Inflammatory macrophage treated with lipopolysaccharide for 4 hours (primary cell): Measurements from ENCODE around the gene TMEM273.

Experiments used
- DNase-seq: peaks from one replicate; pipeline ENCODE4 v3.0.0-alpha.2; 2020

Gene TMEM273

DNA sequence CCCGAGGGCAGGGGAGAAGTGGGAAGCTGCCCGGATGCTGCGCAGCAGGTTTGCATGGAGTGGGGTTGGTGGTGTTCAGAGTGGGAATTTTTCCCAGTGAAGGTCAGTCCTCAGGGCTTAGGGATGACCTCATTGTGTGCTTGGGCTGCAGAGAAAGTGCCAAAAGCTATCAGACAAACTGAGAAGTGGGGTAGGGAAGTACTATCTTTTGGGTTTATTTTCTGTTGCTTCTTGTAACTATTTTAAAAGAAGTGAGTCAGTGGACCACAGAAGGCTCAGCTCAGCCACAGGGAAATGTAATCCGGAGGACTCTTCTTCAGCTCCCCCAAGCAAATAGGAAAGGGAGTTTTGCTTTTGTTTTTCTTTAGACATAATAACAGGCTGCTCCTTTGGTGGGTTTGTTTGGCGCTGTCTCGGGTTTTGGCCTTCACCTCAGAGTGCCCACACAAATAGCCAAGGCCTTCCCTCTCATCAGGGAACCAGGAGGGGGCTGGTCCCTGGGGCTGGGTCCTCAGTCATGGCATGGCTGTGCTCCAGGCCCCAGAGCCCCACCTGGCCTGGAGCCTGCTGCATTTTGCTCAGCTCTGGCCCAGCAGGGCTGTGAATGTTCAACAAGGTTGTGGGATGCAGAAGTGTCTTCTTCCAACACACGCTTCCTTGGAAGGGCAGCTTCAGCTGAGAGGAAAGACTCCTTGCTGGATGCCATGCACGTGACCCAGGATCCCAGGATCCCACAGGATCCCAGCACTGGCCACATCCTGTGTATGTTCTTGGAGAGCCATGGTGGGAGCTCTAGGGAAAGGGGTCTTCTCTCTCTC is 49.0 kb downstream of the TMEM273 start:
- peak; percentile 84 for DNase-seq

DNA sequence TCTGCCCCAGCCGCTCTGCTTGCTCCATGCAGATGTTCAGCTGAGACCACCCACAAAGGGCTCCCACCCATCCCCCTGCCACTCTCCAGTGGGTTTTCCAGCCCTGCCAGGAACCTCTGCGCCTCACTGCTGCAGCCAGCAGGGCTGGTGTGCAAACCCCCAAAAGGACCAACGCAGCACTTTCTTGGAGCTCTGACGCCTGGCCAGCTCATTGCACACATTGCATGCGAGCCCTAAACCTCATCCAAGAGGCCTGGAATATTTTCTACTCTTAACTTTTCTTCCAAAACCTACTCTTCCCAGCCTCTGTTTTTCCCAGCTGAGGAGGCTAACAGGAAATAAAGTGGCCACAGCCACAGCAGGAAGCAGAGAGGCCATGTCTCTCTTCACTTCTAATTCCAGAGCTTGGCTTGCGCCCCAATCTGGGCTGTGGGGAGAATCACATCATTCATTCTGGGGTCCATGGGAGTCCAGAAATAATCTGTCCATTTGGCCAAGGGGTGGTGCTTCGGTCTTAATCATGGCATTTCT is 49.8 kb downstream of the TMEM273 start:
- no peak for DNase-seq

DNA sequence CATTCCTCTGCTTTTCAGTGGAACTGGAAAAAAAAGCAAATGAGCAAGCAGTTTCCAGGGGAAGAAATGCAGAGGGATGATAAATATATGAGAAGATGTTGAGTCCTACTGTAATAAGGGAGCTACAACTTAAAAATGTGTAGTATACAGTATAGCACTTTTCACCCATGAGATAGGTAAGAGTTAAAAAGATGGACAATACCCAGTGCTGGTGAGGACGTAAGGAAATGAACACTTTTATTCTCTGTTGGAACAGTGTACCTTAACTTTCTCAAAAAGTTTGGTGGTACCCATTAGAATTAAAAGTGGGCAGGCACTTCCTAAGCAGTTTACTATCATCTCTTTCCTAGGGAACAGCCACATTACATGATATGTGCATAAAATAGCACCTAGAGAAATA is 51.7 kb downstream of the TMEM273 start:
- DNase-seq: no peak

DNA sequence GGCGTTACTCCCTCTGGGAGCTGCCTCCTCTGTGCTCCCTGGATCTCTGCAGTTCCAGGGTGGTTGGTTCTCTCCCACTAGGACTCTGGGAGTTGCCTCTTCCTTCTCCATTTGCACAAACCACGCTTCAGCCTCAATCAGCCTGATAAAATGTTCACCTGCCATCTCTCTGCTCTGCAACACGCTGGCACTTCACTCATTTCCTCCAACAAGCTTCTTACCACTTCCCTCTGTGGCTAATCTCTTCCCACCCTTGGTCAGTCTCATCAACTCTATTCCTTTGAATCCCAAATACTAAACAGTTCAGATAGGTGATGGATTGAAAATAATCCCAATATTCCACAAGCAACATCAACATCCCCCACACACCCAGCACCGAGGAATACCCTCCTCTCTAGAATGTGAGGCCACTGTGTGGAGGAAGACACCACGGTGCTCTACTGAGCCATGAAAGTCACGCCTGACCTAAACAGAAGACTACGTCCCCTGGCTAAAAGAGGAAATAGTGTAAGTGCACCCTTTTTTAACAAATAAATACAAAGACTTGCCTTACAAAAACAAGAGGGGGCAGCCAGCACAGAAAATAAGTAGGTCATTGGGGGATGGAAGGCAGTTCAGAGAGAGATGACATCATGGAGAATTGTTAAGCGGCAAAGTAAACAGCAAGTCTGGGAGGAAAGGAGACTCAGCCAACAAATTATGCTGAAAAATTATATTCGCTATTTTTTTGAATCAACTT is 52.4 kb downstream of the TMEM273 start:
- peak; percentile 36 for DNase-seq

GRCh38 chr10:49134327-49134726 is 53.9 kb downstream of the TMEM273 start:
- DNase-seq: no peak

DNA sequence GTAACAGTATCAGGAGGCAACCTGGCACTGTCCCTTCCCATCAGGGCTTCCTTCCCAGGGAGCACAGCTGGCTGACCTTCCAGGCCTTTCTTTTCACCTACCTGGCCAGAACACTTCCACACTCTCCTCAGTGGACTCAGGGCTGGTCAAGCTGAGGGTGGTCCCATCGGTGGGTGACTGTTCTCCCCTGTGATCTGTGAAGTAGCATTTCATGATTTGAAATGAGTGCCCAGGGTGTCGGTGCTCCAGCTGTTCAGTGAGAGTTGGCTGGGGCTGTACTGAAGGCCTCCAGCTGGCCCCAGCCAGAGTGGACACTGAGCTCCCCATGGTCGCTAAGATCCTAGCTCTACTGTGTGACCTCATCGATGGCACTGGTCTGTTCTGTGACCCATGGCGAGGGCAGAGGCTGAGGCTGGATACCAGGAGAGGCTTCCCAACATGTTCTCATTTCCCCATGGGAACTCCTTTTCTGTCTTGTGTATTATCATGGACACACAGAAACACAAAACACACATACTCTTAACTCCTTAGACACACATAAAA is 54.4 kb downstream of the TMEM273 start, which contains the start of gene FAM170B:
FAM170B (minus strand) TSS at position 316 of the 543 bp plus-strand sequence; CDS start at position 213, 103 bp downstream.
- no peak for DNase-seq

- DNase-seq: no peak
These were observed 55.8 kb downstream of the TMEM273 start for GRCh38 chr10:49132362-49132737.

- DNase-seq: no peak
These were observed 56.5 kb downstream of the TMEM273 start for GRCh38 chr10:49131507-49132361.

- DNase-seq: no peak
These were observed 58.8 kb downstream of the TMEM273 start for GRCh38 chr10:49129376-49129775.

GRCh38 chr10:49128854-49129253 is 59.3 kb downstream of the TMEM273 start:
- DNase-seq: no peak

DNA sequence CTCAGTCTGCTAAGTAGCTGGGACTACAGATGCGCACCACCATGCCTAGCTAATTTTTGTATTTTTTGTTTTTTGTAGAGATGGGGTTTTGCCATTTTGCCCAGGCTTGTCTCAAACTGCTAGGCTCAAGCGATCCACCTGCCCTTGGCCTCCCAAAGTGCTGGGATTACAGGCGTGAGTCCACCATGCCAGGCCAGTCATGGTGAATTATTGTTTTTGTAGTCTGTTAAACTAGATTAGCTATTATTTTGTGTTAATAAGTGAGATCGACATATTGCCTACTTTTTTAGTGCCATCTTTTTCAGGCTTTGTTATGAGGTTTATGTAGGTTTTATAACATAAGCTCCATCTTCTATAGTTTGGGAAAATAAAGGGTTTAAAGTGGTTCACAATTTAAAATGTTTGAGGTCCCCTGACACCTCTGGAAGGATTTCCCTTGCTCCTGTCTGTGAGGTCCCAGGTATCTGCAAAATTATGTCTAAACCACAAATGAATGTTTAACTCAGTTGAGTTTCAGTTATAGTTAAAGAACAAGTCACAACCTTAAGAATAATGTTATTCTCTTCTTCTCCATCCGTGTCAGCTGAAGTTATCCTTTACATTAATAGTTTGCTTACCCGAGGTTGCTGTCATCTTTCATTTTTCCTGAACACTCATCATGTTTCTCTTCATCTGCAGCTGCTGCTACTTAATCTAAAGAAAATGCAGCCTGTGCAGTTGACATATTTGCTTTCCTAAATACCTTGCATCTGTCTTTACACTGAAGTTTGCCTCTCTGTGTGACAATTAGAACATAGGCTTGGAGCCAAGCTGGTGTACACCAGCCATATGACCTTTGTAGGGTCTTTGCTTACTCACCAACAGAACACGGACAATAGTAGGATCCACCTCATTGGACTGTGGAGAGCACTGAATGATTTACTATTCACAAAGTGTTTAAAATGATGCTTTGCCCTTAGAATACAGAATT is 63.9 kb downstream of the TMEM273 start:
- no peak for DNase-seq

- no peak for DNase-seq
These were observed 67.3 kb downstream of the TMEM273 start for GRCh38 chr10:49120911-49121310.

DNA sequence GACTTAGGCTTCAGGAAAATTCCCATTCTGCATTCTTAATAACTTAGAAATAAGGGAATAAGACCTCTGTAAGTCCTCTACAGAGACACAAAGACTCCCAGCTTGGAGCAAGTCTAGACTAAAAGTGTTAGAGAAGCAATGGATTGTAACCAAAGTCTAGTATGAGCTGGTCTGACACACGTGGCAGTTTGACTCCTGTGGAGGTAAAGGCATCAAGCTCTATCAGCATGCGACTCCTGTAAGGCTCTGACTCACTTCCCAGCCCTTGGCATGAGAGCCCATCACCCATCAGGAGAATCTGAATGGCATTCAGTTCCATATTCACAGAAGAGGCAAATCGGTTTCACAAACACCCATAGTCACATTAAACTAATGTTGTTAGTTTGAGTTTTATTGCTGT is 68.4 kb downstream of the TMEM273 start:
- DNase-seq: no peak

DNA sequence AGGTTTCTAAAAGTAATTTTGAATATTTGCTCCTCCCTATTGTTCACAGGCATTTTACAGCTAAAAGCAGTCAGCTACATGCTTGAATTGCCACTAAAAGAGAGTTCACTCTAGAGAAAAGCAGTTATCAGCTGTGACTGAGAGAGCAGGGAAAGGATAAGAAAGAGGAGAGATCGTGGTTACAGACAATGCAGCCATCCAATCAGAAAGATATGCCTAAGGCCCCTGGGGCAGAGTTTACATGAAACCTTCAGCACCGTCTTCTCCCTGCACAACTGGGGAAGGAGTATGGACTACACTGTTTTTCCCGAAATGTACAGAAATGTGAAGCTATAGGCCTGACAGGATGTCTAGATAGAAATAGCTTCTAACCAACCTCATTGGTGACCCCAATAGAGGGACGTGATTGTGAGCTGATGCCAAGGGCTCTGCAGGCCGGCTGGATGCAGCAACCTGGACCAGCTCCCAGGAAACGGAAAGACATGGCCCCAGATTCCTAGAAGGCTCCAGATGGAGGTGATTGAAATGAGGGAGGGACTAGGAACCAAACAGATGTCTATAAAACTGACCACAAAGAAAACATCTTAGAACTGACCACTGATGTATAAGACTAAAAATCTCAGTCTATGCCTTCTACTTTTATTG is 69.6 kb downstream of the TMEM273 start:
- no peak for DNase-seq

- DNase-seq: no peak
These were observed 70.7 kb downstream of the TMEM273 start for GRCh38 chr10:49117376-49118070.

- DNase-seq: no peak
These were observed 71.4 kb downstream of the TMEM273 start for GRCh38 chr10:49116509-49117375.

- DNase-seq: no peak
These were observed 72.2 kb downstream of the TMEM273 start for GRCh38 chr10:49115796-49116508.

GRCh38 chr10:49115015-49115795 is 73.0 kb downstream of the TMEM273 start, which contains the start of gene VSTM4:
Gene VSTM4 (minus strand): TSS chr10:49115522. CDS start chr10:49115485, 37 bp downstream.
- no peak for DNase-seq
